Thymus (tissue), 11 donors: ENCODE results near the gene SLC25A42. TPM values are rescaled to one million over a fixed set of nuclear protein-coding genes. Genes with fewer than 3 reads are reported as not detected.
A peak's percentile ranks its signal among the peaks of the same experiment; 100 is the strongest.

Source experiments
- DNase-seq, 9 donors: peaks; one replicate each; pipeline ENCODE4 v3.0.0-alpha.2; 2013; ENCODE audit warnings: low spot score in 9 of 9, low read depth in 6 of 9, missing footprints in 1 of 9
- H3K27ac ChIP-seq, 2 donors: one replicate each; pipeline ENCODE4 v1.5.1; 2013; ENCODE audit warnings: control low read depth in 1 of 2, low read depth in 1 of 2, low read length in 1 of 2, mild to moderate bottlenecking in 1 of 2, moderate library complexity in 1 of 2
- H3K27me3 ChIP-seq, 2 donors: one replicate each; pipeline ENCODE4 v1.5.1; 2013; ENCODE audit warnings: low read length in 1 of 2; ENCODE audit not compliant: control insufficient read depth in 2 of 2, insufficient read depth in 1 of 2
- H3K36me3 ChIP-seq, 2 donors: one replicate each; pipeline ENCODE4 v1.5.1; 2013; ENCODE audit warnings: low read length in 1 of 2, mild to moderate bottlenecking in 1 of 2, moderate library complexity in 1 of 2; ENCODE audit not compliant: control insufficient read depth in 2 of 2, insufficient read depth in 2 of 2
- H3K4me1 ChIP-seq, 2 donors: one replicate each; pipeline ENCODE4 v1.5.1; 2013; ENCODE audit warnings: low read length in 2 of 2; ENCODE audit not compliant: control insufficient read depth in 2 of 2, insufficient read depth in 2 of 2
- H3K4me3 ChIP-seq, 2 donors: one replicate each; pipeline ENCODE4 v1.5.1; 2013; ENCODE audit warnings: low read length in 2 of 2, control low read depth in 1 of 2, mild to moderate bottlenecking in 1 of 2
- H3K9me3 ChIP-seq, 2 donors: one replicate each; pipeline ENCODE4 v1.5.1; 2013; ENCODE audit warnings: low read length in 1 of 2, mild to moderate bottlenecking in 1 of 2; ENCODE audit not compliant: control insufficient read depth in 2 of 2, insufficient read depth in 1 of 2
- WGBS: extraction: QIAGEN DNeasy Blood & Tissue Kit; methylation state at CpG from one replicate; pipeline ENCODE4 v1.1.7; 2013; 5-methylcytosine and 5-hydroxymethylcytosine counted together
- polyA plus RNA-seq: library from polyadenylated mRNA; stranded (reverse); fragments of 200-250 nt; gene quantifications from one replicate; pipeline ENCODE4 v1.2.3, GENCODE V29; 2013
- total RNA-seq: library from RNA; stranded (reverse); fragments of 120-200 nt; gene quantifications from one replicate; pipeline ENCODE4 v1.2.4, GENCODE V29; 2013
- donor health status: healthy.

The SLC25A42 gene
- total and polyA plus RNA-seq, 2 donors = 5.8 to 10.9 TPM

DNA sequence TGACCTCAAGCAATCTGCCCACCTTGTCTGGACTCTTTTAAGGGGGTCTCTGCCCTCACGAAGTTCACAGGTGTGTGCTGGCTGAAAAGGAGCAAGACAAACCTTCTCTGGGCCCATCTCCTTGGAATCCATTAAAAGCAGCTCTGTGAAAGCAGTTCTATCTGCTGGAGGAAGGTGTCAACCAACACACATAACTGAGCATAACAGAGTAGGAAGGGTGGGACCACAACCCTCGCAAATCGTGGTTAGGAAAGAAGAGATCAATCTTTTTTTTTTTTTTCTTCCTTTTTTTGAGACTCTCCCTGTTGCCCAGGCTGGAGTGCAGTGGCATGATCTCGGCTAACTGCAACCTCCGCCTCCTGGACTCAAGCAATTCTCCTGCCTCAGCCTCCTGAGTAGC is 31.9 kb upstream of the SLC25A42 start:
- 61% methylated on average over 5 of the region's 5 CpGs for WGBS
- DNase-seq = no peak
- Histone ChIP-seq H3K27ac (peak overlapping the region in 1 of 2 donors; percentile 48), H3K4me3 (peak overlapping the region in 1 of 2 donors; percentile 82), H3K36me3 (peaks cover 25 to 50% of the 10 kb centered on the region in 2 donors), H3K4me1 (peaks cover 16 to 30% of the 10 kb centered on the region in 2 donors), H3K27me3 (no peaks in the 10 kb centered on the region), H3K9me3 (no peaks in the 10 kb centered on the region)

DNA sequence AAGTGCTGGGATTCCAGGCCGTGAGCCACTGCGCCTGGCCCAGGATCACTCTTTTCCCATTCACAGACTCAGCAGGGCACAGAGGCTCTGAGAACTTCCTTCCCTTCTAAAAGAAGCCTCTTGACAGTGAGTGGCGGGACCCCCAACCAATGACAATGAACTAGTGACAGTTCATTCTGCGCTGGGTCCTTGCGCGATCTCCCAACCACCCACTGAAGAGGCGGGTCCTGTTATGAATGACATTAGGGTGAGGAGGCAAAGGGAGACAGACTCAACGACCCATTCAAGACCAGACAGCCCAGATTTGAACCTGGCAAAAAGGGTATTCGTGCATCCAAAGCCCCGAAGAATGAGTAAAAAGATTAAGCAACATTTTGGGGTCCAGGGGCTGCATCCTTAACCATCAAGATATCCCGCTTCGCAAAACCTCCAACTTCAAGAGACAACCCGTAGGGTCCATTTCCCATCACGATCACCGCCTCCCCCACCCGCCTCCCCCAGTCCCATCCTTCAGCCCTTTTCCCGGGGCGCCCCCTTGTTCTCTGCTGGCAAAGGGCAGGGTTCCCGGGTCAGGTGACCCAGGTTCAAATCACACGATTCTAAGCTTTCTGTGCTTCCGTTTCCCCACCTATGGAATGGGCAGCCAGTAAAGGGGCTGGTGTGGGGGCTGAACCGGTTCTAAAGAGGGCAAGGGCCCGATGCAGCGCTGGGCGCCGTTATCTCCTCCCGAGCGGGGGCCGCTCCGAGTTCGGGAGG is 31.2 kb upstream of the SLC25A42 start:
- peak overlapping the region; percentile 82 to 96 for H3K4me3 ChIP-seq
- peaks cover 16 to 30% of the 10 kb centered on the region in 2 donors for H3K4me1 ChIP-seq
- H3K27ac ChIP-seq = peak overlapping the region; percentile 86 to 99
- peak; percentile 75 to 98 (median 93) for DNase-seq
- H3K36me3 ChIP-seq = peaks cover 27 to 48% of the 10 kb centered on the region in 2 donors
- WGBS = under 1% methylated on average over 31 of the region's 31 CpGs
- H3K9me3 ChIP-seq = peaks cover 0 to 6% of the 10 kb centered on the region in 2 donors
- no peaks in the 10 kb centered on the region for H3K27me3 ChIP-seq

DNA sequence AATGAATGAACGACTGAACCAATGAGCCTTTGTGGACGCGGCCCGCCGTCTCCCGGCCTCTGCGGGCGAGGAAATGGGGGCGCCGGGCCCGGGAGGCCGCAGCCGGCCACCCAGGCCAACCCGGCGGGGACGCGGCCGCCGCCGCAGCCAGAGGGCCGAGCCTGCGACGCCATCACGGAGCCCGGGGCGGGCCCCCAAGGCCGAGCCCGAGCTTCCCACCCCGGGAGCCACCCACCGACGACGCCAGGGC is 30.7 kb upstream of the SLC25A42 start:
- under 1% methylated on average over 32 of the region's 32 CpGs for WGBS
- Histone ChIP-seq H3K27ac (peak overlapping the region; percentile 86 to 99), H3K27me3 (no peaks in the 10 kb centered on the region), H3K4me1 (peaks cover 16 to 30% of the 10 kb centered on the region in 2 donors), H3K9me3 (peaks cover 0 to 11% of the 10 kb centered on the region in 2 donors), H3K4me3 (peak overlapping the region; percentile 82 to 96), H3K36me3 (peaks cover 29 to 48% of the 10 kb centered on the region in 2 donors)
- no peak for DNase-seq

DNA sequence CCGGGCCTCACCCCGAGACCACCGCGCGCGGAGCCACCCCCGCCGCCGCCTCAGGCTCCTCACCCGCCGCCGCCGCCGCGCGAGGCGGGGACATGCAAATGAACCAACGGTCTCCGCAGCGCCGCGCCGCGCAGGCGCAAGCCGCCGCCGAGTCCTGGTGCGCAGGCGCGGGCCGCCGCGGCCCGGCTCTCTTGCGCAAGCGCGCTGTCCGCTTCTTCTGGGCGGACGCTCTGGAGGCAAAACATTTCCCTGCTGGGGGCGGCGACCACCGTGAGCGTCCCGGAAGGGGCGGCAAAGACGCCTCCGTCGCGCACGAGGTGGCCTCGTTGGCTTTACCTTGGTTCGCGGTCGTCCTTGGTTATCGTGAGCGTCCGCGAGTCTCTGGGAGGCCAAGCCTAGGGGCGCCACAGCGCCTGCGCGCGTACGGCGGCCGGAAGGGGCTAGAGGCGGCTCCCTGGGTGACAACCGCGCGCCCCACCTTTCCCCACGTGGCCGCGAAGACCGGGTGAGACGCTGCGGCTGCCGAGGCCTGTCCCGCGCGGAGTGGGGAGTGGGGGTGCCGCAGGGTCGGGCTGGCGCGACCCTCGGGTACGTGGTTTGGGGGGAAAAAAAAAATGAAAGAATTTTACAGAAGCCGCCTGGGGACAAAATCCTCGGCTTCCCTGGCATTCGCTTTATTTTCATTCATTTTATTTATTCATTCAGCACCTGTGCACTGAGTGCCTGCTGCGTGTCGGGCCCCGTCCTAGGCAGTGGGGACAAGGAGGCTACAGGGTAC is 30.2 kb upstream of the SLC25A42 start, which contains the start of the genes ARMC6 and SUGP2:
TSS of gene ARMC6 (plus strand) at position 178 of the 778 bp plus-strand sequence. CDS start 607 bp downstream, outside the sequence.
TSS of gene SUGP2 (minus strand) at position 92 of the 778 bp plus-strand sequence. CDS start 2,446 bp downstream, outside the sequence.
- Histone ChIP-seq H3K27ac (peak within 1 kb of the TSS; percentile 98 to 99), H3K4me3 (peak within 1 kb of the TSS; percentile 82 to 96), H3K4me1 (peaks cover 16 to 30% of the 10 kb centered on the region in 2 donors), H3K9me3 (peaks cover 0 to 11% of the 10 kb centered on the region in 2 donors), H3K36me3 (peaks cover 29 to 45% of the 10 kb centered on the region in 2 donors), H3K27me3 (no peaks in the 10 kb centered on the region)
- peak; percentile 78 to 96 (median 89) for DNase-seq
- under 1% methylated on average over 94 of the region's 94 CpGs for WGBS

DNA sequence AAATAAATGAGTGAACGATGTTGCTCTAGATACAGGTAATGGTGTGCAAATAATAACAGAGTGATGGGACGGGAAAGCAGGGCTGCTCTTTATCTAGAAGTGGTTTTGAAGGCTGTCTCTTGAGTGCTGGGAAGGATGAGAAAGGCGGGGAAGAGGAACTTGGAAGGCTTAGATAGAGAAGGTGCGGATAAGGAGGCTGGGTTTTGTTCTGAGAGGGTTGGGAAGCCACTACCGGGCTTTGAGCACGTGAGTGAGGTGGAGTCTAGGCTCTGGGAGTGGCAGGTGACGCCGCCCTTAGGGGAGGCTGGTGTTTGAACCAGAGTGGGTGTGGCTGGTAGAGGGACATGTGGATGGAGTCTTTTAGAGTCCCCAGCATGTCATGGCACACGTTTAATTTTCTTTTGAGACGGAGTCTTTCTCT is 29.6 kb upstream of the SLC25A42 start:
- peaks cover 0 to 11% of the 10 kb centered on the region in 2 donors for H3K9me3 ChIP-seq
- H3K27ac ChIP-seq = peak overlapping the region; percentile 8 to 98
- H3K4me3 ChIP-seq = peak overlapping the region; percentile 64 to 96
- WGBS = 5% methylated on average over 10 of the region's 10 CpGs
- peaks cover 16 to 35% of the 10 kb centered on the region in 2 donors for H3K4me1 ChIP-seq
- peaks cover 26 to 44% of the 10 kb centered on the region in 2 donors for H3K36me3 ChIP-seq
- peak in 7 of 9 donors; percentile 24 to 84 (median 60) for DNase-seq
- no peaks in the 10 kb centered on the region for H3K27me3 ChIP-seq

DNA sequence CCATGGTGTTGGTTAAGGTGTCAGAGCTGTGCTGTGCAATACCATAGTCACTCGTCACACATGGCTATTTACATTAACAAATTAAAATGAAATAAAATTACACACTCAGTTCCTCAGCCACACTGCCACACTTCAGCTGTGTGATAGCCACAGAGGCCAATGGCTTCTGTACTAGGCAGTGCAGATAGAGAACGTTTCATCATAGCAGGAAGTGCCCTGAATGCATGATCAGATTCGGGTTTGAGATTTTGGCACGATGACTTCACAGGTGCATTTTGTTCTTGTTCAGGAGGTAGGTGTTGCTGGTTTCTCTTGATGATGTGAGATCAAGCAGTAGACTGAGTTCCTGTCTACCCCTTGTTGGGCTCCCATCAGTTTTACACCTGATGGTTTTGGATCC is 23.9 kb upstream of the SLC25A42 start:
- peak in 8 of 9 donors; percentile 40 to 91 (median 68) for DNase-seq
- 24% methylated on average over 4 of the region's 4 CpGs for WGBS

DNA sequence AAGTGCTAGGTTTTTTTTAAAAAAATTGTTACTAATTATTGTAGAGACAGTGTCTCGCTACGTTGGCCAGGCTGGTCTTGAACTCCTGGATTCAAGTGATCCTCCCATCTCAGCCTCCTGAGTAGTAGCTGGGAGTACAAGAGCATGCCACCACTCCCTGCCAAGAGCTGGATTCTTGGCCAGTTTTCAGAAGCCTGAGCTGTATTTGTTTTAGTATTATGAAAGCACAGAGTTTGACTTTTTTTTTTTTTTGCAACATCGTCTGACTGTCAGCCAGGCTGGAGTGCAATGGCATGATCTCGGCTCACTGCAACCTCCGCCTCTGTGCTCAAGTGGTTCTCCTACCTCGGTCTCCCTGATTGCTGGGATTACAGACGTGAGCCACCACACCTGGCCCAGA is 23.4 kb upstream of the SLC25A42 start:
- 88% methylated on average over 7 of the region's 7 CpGs for WGBS
- no peak for DNase-seq
- H3K27me3 ChIP-seq = no peaks in the 10 kb centered on the region
- H3K36me3 ChIP-seq = peaks cover 43 to 45% of the 10 kb centered on the region in 2 donors
- H3K4me1 ChIP-seq = peaks cover 18 to 42% of the 10 kb centered on the region in 2 donors
- H3K4me3 ChIP-seq = no peak overlapping the region
- H3K9me3 ChIP-seq = peaks cover 0 to 11% of the 10 kb centered on the region in 2 donors
- peak overlapping the region; percentile 89 to 94 for H3K27ac ChIP-seq

More for the DNA sequence above, 23.9 kb upstream of the SLC25A42 start:
- peaks cover 22 to 46% of the 10 kb centered on the region in 2 donors for H3K4me1 ChIP-seq
- peak overlapping the region; percentile 89 to 94 for H3K27ac ChIP-seq
- H3K9me3 ChIP-seq = peaks cover 0 to 11% of the 10 kb centered on the region in 2 donors
- H3K36me3 ChIP-seq = peaks cover 43 to 47% of the 10 kb centered on the region in 2 donors
- H3K27me3 ChIP-seq = no peaks in the 10 kb centered on the region
- H3K4me3 ChIP-seq = no peak overlapping the region

DNA sequence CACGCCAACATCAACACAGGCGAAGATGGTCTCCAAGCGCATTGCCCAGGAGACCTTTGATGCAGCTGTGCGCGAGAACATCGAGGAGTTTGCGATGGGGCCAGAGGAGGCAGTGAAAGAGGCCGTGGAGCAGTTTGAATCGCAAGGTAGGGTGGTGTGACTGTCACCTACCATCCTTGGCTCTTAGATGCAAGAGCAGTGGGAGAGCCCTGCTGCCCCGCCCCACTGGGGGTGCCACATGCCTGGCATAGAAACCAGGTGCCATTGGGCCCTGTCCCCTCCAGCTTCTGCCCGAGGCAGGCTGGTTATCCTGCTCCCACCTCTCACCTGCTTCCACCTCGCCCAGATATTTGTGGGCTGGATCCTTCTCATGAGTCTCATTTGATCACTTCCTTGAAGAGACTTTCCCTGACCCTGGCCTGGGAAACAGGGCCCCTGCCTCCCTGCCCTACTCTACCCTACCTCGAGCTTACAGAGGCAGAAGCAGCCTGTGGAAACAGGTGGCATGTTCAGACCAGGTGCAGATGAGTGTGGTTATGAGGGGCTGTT is 21.0 kb upstream of the SLC25A42 start:
- Histone ChIP-seq H3K36me3 (peaks cover 37 to 45% of the 10 kb centered on the region in 2 donors), H3K4me1 (peaks cover 16 to 40% of the 10 kb centered on the region in 2 donors), H3K4me3 (no peak overlapping the region), H3K9me3 (peaks cover 0 to 3% of the 10 kb centered on the region in 2 donors), H3K27ac (peak overlapping the region in 1 of 2 donors; percentile 43), H3K27me3 (no peaks in the 10 kb centered on the region)
- 97% methylated on average over 13 of the region's 13 CpGs for WGBS
- DNase-seq = peak in 1 of 9 donors; percentile 52
